Heart left ventricle (tissue), 16 donors: ENCODE results near the gene WDR41. TPM values are rescaled to one million over a fixed set of nuclear protein-coding genes. Genes with fewer than 3 reads are reported as not detected.

Experiments
- ATAC-seq, 4 donors: fragments of 200-7000 bp; cut with Tn5 transposase; one replicate each; pipeline ENCODE4 v1.9.1; 2020 to 2022; ENCODE audit warnings: moderate library complexity in 4 of 4, mild to moderate bottlenecking in 3 of 4, moderate number of reproducible peaks in 1 of 4
- DNase-seq, 5 donors: peaks; one replicate each; pipeline ENCODE4 v3.0.0-alpha.2; 2020
- H3K27ac ChIP-seq, 12 donors: fragments of 200-600 bp; sonication (generic) in 4 of 12; one replicate each; pipeline versions ENCODE4 v1.5.0 to v1.8.0; 2016 to 2022; ENCODE audit warnings: mild to moderate bottlenecking in 2 of 12
- H3K27me3 ChIP-seq, 9 donors: fragments of 200-600 bp; sonication (generic) in 2 of 9; one replicate each; pipeline versions ENCODE4 v1.5.1 to v1.8.0; 2016 to 2022; ENCODE audit warnings: mild to moderate bottlenecking in 3 of 9
- H3K36me3 ChIP-seq, 9 donors: fragments of 200-600 bp; sonication (generic) in 2 of 9; one replicate each; pipeline versions ENCODE4 v1.5.0 to v1.8.0; 2018 to 2022; ENCODE audit warnings: mild to moderate bottlenecking in 2 of 9
- H3K4me1 ChIP-seq, 12 donors: fragments of 200-600 bp; sonication (generic) in 4 of 12; one replicate each; pipeline versions ENCODE4 v1.5.0 to v1.8.0; 2016 to 2022; ENCODE audit warnings: mild to moderate bottlenecking in 3 of 12
- H3K4me3 ChIP-seq, 12 donors: fragments of 200-600 bp; sonication (generic) in 4 of 12; one replicate each; pipeline versions ENCODE4 v1.5.0 to v1.8.0; 2017 to 2022; ENCODE audit warnings: mild to moderate bottlenecking in 9 of 12, moderate library complexity in 4 of 12
- H3K9me3 ChIP-seq, 12 donors: fragments of 200-600 bp; sonication (generic) in 4 of 12; one replicate each; pipeline versions ENCODE4 v1.5.0 to v1.8.0; 2016 to 2022; ENCODE audit warnings: mild to moderate bottlenecking in 1 of 12
- POLR2A ChIP-seq, 2 donors: fragments of 450-650 bp; IDR thresholded peaks; one replicate each; pipeline ENCODE4 v1.6.1; 2017; ENCODE audit warnings: antibody characterized with exemption in 2 of 2, mild to moderate bottlenecking in 2 of 2, moderate library complexity in 2 of 2
- WGBS, 4 donors: extraction: QIAGEN DNeasy Blood & Tissue Kit in 2 of 4; methylation state at CpG; one replicate each; pipeline versions ENCODE4 v1.1.5 to v1.1.7; 2013 to 2018; 5-methylcytosine and 5-hydroxymethylcytosine counted together
- intact Hi-C, 10 donors: fragments of 100-400 bp; cut with DNase I; formaldehyde crosslinking; loops; one replicate each; pipeline versions ENCODE4 v1.11.1 to v1.14.2; 2022
- polyA plus RNA-seq, 2 donors: library from polyadenylated mRNA; stranded (reverse); fragments of 200-250 nt; gene quantifications; one replicate each; pipeline ENCODE4 v1.2.3, GENCODE V29; 2013
- total RNA-seq, 9 donors: library from RNA; depleted of rRNA in 2 of 9; stranded (reverse); fragments of >200 nt in 2 of 9; fragmentation: NEBNext Ultra II Directional in 3 of 9; extraction: Animal tissue kit (Norgen Biotek cat#: 25700) in 3 of 9; gene quantifications; one replicate each; pipeline versions ENCODE4 v1.1.0 to v1.2.4, GENCODE V29; 2016 to 2023
- TF ChIP-seq, protein P1 (sequence below), 12 donors: fragments of 200-600 bp; sonication (generic) in 4 of 12; IDR thresholded peaks; one replicate each; pipeline versions ENCODE4 v1.5.0 to v1.8.0; 2018 to 2022; ENCODE audit warnings: antibody characterized with exemption in 12 of 12, mild to moderate bottlenecking in 5 of 12
- donor health status: ischemic (EF 13 %, LVEDD 7.1; RV severe dilation, severe dysfunction).
- donor health status: healthy with polysubstance abuse.
- donor health status: DM: no; HTN: yes; CAD: no.
- donor health status: DM: no; HTN: no; CAD: no.
- donor health status: ischemic (EF 25% LVEDD 6.9; RV normal size, moderate dysfunction).
- donor health status: ischemic (EF 25% LVEDD 5.7; RV mildly dilated, moderate dysfunction).
- donor health status: healthy.
- donor health status: DM: yes; HTN: yes; CAD: no.
- donor health status: ischemic (EF 35%, LVEDD 5.7; RV mildly dilated, moderate dysfunction).
- donor health status: nonischemic (EF 11% LVEDD 7.7; RV severe dilation, severe dysfunction).
- donor health status: DM: yes; HTN: yes; CAD: no.
- donor health status: PGD.
- donor health status: ischemic (EF 29% LVEDD 5.4; RV normal size, mild dysfunction).
- donor health status: nonischemic (EF 23%, LVEDD 6.1; RV moderate dilation, normal function).

The WDR41 gene
- total and polyA plus RNA-seq, 11 donors, result 7.9 to 50.9 (median 35.0) TPM

DNA sequence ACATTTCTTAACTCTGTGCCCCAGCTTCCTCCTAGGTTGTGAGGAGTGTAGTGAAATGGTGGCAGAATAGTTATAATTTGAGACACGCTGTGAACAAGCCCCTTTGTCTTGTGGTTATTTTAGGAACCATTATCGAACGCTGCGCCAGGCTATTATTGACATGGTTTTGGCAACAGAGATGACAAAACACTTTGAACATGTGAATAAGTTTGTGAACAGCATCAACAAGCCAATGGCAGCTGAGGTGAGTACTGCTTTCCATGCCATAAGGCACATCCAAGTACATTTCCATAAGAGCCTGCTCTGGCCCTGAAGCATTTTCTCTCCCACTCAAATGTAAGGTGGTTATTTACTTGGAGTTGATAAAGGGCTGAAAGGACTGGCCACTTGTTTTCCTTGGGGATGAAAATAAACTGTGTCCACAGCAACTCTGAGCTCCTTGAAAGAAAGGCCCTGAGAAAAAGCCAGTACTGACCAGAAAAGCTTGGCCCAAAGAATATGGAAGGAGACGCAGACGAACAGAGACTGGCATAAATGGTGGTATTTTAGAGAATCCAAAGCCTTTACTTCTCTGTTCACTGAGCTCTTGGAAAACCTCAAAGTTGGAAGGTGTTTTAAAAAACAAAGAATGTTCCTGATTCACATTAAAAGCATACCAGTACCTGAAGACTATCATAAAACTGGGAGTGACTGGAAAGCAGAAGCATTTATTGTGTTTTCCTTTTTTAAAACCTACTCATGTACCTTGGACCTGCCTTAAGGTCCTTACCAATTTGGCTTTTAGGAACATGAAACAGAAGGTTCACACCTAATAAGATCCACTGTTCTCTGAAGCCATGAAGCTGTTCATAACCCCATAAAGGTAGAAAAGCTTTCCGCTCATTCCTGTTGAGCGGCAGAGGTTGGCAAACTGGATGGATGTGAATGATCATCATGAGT lies 72.2 kb downstream of the WDR41 start:
- no peak for DNase-seq
- TF ChIP-seq, protein P1, sequence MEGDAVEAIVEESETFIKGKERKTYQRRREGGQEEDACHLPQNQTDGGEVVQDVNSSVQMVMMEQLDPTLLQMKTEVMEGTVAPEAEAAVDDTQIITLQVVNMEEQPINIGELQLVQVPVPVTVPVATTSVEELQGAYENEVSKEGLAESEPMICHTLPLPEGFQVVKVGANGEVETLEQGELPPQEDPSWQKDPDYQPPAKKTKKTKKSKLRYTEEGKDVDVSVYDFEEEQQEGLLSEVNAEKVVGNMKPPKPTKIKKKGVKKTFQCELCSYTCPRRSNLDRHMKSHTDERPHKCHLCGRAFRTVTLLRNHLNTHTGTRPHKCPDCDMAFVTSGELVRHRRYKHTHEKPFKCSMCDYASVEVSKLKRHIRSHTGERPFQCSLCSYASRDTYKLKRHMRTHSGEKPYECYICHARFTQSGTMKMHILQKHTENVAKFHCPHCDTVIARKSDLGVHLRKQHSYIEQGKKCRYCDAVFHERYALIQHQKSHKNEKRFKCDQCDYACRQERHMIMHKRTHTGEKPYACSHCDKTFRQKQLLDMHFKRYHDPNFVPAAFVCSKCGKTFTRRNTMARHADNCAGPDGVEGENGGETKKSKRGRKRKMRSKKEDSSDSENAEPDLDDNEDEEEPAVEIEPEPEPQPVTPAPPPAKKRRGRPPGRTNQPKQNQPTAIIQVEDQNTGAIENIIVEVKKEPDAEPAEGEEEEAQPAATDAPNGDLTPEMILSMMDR (IDR thresholded peaks at IDR 0.05), result no peak
- TF ChIP-seq POLR2A (IDR thresholded peaks at IDR 0.05), result no peak
- intact Hi-C loops, result no loop called here
- Histone ChIP-seq H3K4me3 (no peak overlapping the region), H3K4me1 (peaks cover 0 to 14% (median 0%) of the 10 kb centered on the region in 12 donors), H3K9me3 (peaks cover 0 to 6% (median 0%) of the 10 kb centered on the region in 12 donors), H3K27ac (no peak overlapping the region), H3K36me3 (peaks cover 0 to 4% (median 0%) of the 10 kb centered on the region in 9 donors), H3K27me3 (peaks cover 0 to 5% (median 0%) of the 10 kb centered on the region in 9 donors)
- WGBS, 4 donors, result 72 to 84% (median 80%) methylated on average over 8 of the region's 8 CpGs
- no peak for ATAC-seq

DNA sequence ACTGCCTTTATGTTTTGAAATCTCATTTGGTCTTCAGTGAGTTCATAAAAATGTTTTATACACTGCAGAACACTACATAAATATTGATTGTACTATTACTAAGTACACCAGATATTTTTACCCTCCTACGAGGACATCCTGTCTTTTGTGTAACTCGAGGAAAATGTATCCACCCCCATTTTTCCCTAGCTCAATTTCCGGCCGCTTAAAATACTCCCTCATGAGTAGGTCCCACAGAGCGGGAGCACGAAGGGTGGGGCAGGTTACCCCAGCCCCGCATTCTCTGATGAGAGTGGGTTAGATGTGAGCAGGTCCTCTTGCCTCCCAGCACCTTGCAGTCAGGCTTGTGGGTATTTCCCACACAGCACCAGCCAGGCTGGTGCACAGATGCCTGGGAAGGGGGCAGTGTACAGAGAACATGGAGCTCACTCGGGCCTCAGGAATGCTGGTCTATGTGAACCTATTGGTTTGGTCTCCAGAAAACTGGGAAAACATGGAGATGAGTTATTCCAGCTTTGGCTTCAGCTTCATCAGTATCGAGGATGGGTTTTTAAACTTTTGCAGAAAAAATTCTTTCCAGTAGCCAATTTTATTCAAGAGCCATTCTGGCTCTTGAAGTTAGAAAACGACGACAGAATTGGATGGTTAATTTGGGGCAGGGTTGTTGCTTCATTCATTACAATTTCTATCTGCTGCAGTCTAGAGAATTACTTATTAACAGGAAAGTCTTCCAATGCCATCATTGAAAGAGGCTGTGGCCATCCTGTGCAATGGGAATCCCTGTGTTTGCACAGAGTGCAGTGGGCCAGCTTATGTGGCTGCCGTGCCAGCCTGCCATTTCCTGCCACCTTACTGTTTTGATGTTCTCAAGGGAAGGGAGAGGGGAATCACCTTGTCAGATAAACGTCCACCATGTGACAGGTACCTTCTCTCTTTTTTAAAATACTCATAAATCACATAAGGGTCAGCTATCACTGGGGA lies 73.2 kb downstream of the WDR41 start:
- WGBS, 4 donors, result 60 to 70% (median 66%) methylated on average over 13 of the region's 13 CpGs

GRCh38 chr5:77418162-77418561 lies 74.0 kb downstream of the WDR41 start:
- no peaks in the 10 kb centered on the region for H3K36me3 ChIP-seq
- H3K4me1 ChIP-seq, result peaks cover 0 to 14% (median 0%) of the 10 kb centered on the region in 12 donors
- WGBS, 4 donors, result 75 to 87% (median 84%) methylated on average over 5 of the region's 5 CpGs
- intact Hi-C loops, result no loop called here
- no peak overlapping the region for H3K27ac ChIP-seq
- DNase-seq (no peak), ATAC-seq (no peak)
- H3K27me3 ChIP-seq, result peaks cover 0 to 5% (median 0%) of the 10 kb centered on the region in 9 donors
- TF ChIP-seq, protein P1 (IDR thresholded peaks at IDR 0.05), result no peak
- no peak for TF ChIP-seq POLR2A (IDR thresholded peaks at IDR 0.05)
- no peak overlapping the region for H3K4me3 ChIP-seq
- peaks cover 0 to 4% (median 0%) of the 10 kb centered on the region in 12 donors for H3K9me3 ChIP-seq

More for the DNA sequence above, 73.2 kb downstream of the WDR41 start:
- no peak overlapping the region for H3K27ac ChIP-seq
- intact Hi-C loops, result no loop called here
- no peak for DNase-seq
- peaks cover 0 to 6% (median 0%) of the 10 kb centered on the region in 12 donors for H3K9me3 ChIP-seq
- no peaks in the 10 kb centered on the region for H3K36me3 ChIP-seq
- H3K27me3 ChIP-seq, result peaks cover 0 to 5% (median 0%) of the 10 kb centered on the region in 9 donors
- peak in 3 of 4 donors; percentile 20 to 30 (median 25) for ATAC-seq
- no peak overlapping the region for H3K4me3 ChIP-seq
- TF ChIP-seq, protein P1 (IDR thresholded peaks at IDR 0.05), result no peak
- no peak for TF ChIP-seq POLR2A (IDR thresholded peaks at IDR 0.05)
- peaks cover 0 to 14% (median 0%) of the 10 kb centered on the region in 12 donors for H3K4me1 ChIP-seq
